GM23248 (cell line): ENCODE results near the gene RAB25.

Experiments used
- EZH2 ChIP-seq: fragments of 200-600 bp; sonication (generic); IDR thresholded peaks from 2 replicates; pipeline ENCODE4 v1.6.1; 2018; ENCODE audit warnings: antibody characterized with exemption, mild to moderate bottlenecking; ENCODE audit not compliant: insufficient read depth, poor library complexity, severe bottlenecking
- EZH2phosphoT487 ChIP-seq: fragments of 200-600 bp; sonication (generic); IDR thresholded peaks from 2 replicates; pipeline ENCODE4 v1.6.1; 2018; ENCODE audit warnings: antibody characterized with exemption, moderate library complexity, mild to moderate bottlenecking, low read depth; ENCODE audit not compliant: insufficient read depth

GRCh38 chr1:156055281-156056048, 5.5 kb upstream of the RAB25 start:
- TF ChIP-seq EZH2, result no peak
- TF ChIP-seq EZH2phosphoT487, result no peak
